HG03135 (cell line): ENCODE data around the gene PSMG3.
"Not testable (repeated sequence)": the region's sequence is repeated elsewhere in the genome, so short reads cannot be mapped to it uniquely, and the experiment has no call there.

Experiments
- ATAC-seq: cut with Tn5 transposase; IDR thresholded peaks from one replicate; pipeline ENCODE4 v1.9.1; 2021; ENCODE audit warnings: mild to moderate bottlenecking, moderate library complexity; ENCODE audit not compliant: unreplicated experiment

PSMG3 gene

DNA sequence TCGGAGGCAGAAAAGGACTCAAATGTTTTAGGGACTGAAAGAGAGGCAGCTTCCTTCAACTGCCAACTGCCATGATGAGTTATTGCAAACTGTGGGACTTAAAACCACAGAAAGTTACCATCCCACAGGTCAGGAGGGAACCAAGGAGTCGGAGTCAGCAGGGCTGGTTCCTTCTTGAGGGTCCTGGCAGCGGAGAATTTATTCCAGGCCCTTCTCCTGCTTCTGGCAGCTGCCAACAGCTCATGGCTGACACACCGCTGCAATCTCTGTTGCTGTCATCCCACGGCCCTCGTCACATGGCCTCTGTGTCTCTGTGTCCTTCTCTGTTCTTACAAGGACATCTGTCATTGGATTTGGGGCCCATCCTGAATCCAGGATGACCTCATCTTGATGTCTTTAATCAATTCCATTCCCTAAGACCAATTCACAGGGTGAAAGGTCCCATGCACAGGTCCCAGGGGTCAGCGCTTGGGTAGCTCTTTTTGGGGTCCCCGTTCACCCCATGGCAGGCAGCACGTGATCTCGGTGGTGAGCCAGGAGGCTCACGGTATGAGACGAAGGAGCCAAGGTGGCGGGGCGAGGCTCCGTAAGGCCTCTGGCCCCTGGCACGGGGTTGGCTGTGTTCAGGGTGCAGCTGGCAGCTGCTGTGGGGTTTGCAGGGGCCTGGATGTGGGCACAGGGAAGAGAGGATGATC is 27.4 kb upstream of the PSMG3 start:
- ATAC-seq: no peak

DNA sequence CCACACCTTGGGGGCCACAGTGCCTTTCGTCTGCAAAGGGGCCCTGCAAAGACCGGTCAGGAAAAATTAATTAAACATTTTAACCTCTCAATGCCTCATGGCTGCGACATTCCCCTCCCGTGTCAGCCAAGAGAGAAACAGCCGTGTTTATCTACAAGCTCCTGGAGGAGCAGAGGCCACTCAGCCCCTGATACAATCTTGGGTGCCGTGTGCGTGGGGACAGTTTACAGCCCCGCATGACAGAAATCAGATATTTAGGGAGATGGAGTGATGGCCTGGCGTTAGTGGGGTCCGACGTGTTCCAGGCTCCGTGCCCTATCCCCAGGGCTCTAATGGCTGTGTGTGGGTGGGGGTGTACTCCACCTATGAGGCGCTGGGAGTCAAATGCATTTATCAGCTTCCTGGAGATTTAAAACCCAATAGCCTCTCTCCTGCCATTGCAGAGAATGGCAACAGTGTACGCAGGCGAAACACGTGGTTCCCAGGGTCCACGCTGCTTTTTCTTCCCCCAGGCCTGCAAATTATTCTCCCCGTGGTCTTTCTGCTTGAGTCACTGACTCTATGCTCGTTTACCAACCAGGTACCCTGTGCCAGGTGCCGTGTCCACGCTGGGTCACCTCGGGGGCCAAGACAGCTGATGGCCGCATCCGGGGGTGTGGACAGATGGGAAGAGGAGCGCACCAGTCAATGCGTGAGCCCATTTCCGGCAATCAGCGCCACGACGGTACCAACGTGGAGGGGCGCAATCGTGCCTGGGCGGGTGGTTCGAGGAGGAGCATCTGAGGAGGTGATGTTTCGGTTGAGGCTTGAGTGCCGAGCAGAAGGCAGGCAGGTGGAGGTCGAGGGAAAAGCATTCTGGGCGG is 26.6 kb upstream of the PSMG3 start:
- no peak for ATAC-seq

- no peak for ATAC-seq
These were observed 25.8 kb upstream of the PSMG3 start for GRCh38 chr7:1595636-1596035.

- ATAC-seq: no peak
These were observed 25.2 kb upstream of the PSMG3 start for GRCh38 chr7:1595027-1595426.

- ATAC-seq: no peak
These were observed 24.1 kb upstream of the PSMG3 start for GRCh38 chr7:1593904-1594421.

DNA sequence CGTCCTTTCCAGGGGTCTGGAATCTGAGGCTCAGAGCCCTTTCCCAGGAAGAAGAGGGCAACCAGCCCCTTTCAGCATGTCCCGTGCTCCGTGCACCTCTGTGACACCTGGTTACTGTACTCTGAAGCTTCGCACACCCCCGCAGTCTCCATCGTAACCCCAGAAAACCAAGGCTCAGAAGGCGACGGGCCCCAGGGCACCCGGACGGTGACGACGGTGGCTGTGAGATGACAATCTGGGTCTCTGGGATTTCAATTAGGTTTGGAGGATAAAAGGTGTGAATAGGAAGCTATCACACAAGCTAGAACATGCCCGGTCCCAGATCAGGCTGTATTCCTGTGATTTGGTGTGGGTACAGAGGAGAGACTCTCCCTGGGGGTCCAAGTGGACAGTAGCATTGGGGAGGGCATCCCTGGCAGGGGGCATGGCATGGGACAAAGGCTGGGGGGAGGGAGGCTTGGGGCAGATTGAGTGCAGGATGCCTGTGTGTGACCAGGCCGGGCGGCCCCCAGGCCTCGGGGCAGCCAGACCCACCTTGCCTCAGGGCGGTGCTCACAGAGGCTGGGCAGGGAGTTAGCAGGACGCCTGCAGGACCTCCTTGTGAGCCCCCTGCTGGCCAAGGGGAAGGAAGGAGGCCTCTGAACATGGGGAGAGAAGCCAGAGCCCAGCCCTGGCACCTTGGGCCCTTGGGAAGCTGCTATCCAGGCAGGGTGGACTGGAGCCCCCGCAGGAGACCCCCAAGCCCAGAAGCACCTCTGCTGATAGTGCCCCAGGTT is 23.4 kb upstream of the PSMG3 start:
- ATAC-seq: no peak

DNA sequence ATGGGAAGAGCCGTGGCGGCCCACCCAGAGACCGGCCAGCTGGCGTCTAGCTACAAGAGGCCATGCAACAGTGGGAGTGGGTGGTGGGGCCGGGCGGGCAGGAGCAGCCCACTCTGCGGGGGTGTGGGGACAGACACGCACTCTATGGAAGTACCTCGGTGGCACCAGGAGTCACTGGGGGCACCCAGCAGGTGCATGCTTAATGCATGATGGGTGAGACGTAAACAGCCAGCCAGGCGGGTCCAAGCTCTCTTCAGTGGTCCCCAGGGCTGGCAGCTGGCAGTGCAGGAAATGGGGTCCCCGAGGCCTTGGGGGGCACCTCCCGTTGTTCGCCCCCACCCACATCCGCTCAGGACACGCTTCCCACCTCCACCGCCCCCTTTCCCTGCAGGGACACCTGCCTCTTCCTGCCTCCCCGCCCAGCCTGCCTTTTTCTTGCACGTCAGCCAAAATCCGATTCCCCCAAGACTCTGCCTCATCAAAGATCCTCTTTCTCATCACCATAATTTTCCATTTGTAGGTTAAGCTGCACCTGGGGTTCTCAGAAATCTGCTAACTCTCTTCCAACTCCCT is 22.6 kb upstream of the PSMG3 start:
- ATAC-seq: no peak

- no peak for ATAC-seq
These were observed 22.0 kb upstream of the PSMG3 start for GRCh38 chr7:1591876-1592275.

DNA sequence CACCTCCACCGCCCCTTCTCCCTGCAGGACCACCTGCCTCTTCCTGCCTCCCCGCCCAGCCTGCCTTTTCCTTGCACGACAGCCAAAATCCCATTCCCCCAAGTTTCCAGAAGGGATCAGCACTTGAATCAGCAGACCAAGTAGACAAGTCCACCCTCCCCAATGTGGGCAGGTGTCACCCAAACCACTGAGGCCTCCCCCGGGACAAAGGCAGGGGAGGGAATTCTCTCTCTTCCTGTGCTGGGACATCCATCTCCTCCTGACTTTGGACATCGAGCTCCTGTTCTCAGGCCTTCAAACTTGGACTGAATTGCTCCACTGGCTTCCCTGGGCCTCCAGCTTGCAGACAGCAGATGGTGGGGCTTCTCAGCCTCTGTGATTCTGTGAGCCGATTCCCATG is 21.6 kb upstream of the PSMG3 start:
- no peak for ATAC-seq

DNA sequence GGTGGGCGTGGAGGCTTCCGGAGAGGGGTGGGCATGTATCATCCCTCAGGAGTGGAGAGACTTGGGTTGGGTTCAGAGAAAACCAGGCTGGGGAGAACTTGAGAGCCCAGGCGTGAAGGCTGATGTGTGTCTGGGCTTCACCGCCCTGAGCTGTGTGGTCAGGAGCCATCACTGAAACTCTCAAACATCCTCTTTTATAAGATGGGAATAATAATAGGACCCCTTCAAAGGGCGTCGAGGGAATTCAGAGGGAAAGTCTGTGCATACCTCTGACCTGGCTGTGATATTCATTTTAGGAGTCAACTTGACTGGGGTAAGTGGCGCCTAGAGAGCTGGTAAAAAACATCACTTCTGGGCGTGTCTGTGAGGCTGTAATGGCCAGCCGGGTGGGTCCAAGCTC is 21.1 kb upstream of the PSMG3 start:
- no peak for ATAC-seq

DNA sequence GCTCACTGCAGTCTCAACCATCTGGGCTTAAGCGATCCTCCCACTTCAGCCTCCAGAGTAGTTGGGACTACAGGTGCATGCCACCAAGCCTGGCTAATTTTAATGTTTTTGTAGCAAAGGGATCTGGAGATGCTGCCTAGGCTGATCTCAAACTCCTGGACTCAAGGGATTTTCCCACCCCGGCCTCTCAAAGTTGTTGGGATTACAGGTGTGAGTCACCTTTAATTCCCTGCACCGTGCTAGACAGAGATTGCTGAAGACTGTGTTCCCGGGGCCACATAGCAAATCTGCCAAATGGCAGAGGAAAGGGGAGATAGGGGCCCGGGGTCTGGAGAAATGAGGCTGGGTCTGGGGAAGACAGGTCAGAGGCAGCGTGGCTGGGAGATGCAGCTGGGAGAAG is 20.6 kb upstream of the PSMG3 start:
- no peak for ATAC-seq

DNA sequence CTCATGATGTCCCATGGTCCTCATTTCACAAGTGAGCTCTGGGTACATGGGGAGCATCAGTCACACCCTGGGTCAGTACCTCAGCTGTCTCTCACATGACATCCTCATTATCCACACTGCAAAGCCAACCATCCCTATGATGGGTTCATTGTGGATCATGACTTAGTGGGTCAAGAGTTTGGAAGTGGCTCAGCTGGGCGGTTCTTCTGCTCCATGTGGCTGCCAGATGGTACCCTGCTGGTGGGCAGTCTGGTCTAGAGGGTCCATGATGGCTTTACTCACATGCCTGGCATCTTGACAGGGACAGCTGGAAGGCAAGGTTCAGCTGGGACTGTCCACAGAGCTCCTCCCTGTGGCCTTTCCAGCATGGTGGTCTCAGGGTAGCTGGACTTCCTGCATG is 19.1 kb upstream of the PSMG3 start:
- ATAC-seq: no peak

- no peak for ATAC-seq
These were observed 17.9 kb upstream of the PSMG3 start for GRCh38 chr7:1587738-1588137.

DNA sequence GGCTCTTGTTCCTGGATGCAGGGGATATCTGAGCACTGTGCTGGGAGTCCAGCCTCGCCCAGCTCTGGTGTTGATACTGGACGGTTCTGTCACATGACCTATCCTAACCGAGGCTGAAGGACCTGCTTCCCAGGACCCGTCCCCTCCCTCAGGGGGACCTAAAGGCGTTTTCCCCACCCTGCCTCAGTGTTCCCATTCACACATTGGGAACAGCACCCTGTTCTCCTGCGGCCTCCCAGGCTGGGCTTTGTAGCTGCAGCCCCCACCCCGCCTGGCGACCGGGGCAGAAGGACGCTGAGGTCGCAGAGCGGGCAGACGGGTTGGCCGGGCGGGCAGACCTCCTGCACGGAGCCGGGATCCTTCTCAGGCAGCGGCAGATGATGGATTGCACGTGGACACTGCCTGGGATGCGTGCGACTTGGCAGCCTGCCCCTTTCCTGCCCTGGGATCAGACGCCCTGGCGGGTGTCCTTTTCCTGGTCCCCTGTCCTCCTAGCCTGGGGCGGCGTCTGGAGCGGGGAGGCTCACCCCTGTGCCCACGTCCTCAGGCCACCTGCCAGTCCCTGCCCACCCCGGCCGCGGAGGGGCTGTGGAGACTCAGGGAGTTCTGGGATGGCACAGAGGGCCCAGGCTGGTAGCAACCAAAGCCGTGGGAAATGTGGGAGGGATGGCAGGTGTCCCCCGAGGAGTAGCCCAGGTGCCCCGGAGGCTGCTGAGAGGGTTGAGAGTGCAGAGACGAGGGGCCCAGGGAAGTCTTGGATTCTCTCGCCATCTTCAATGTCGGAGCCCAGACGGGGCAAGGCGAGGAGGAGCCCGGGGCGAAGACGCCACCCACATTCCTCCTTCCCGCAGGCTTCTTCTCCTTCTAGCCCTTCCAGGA is 17.2 kb upstream of the PSMG3 start:
- no peak for ATAC-seq

DNA sequence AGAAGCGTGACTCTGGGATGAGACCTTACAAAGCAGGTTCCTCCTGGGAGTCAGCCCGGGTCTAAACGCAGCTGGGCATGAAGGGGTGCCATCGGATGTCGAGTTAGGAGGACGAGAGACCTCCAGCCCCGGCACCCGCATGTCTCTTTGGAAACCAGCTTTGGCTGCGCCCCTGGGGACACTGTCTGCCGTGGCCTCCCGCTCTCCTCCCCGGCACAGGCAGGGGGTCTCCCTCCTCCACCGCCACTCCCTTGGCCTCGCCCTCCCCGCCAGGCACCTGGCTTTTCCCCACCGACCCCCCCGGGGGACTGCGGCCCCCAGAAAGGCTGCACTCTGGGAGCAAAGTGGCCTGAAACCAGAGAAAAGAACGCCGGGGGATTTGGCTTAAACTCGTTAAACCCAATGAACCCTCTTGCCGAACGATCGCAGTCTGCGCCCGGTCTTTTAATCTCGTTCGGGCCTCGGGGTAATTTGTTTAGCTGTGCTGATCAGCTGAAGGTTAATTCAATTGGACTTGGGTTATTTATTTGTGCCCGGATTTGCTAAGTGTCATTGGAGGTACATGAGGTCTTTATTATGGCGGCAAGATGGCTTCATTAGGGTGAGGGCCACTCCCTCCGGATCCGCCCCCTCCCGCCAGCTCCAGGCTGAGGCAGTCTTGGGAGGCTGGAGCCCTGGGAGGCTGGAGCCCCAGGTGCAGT is 16.4 kb upstream of the PSMG3 start:
- ATAC-seq: no peak

DNA sequence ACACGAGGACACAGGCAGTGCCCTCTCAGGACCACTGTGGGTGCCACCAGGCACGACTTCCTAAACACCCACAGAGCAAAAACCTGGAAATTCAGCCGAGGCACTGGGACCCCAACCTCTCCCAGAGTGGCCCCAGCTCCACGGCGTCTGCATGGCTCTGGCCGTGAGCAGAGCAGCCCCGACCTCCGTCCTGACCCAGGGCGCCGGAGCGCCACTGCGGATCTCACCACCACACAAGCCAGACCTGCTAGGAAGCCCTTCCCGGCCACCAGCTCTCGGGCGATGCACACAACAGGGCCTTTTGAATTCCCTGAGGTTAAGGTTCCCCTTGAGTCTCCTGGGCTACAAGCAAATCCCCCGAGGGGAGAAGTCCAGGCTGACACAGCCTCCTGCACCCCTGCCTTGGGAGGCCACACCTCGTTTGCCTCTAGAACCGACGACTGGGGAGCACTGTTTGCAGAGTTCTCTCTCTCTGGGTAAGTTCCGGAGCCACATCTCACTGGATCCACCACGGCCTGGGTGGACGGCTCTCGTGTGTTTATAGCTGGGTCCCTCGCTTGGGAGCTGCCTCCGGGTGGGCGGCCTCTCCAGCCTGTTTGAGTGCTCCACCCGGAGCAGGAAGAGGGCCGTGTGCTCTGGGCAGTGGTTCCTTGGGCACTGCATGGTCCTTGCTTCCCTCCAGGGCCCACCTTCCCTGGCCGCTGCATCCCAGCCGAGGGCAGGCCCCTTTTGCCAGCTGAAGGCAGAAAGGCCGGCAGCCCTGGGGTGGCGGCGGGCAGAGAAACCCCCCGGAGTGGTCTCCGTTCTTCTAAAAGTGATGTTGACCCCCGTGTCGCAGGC is 15.5 kb upstream of the PSMG3 start:
- no peak for ATAC-seq

GRCh38 chr7:1584700-1585099 is 14.9 kb upstream of the PSMG3 start:
- no peak for ATAC-seq

DNA sequence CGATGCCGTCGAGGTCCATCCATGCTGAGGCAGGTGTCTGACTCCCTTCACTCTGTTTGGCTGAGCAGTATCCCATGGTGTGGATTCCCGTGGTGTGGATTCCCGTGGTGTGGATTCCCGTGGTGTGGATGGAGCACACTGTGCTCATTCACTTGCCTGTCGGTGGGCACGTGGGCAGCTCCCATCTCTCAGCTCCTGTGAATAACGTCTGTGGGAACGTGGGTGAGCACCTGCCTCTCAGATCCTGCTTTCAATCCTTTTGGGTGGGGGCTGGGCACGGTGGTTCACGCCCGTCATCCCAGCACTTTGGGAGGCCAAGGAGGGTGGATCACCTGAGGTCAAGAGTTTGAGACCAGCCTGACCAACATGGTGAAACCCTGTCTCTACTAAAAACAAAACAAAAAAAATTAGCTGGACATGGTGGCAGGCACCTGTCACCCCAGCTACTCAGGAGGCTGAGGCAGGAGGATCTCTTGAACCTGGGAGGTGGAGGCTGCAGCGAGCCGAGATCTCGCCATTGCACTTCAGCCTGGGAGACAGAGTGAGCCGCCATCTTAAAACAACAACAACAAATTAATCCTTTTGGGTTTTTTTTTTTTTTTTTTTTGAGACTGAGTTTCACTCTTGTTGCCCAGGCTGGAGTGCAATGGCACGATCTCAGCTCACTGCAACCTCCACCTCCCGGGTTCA is 13.6 kb upstream of the PSMG3 start:
- ATAC-seq: not testable (repeated sequence)
